AG04450 (cell line): ENCODE results near the gene TEKT5. TPM values are rescaled to one million over a fixed set of nuclear protein-coding genes. Genes with fewer than 3 reads are reported as not detected.

Experiments used
- CTCF ChIA-PET: fragments of 300-600, 350-600 bp; formaldehyde crosslinking; extraction: SDS; loops from one replicate; lab custom pipeline; 2022; ENCODE audit warnings: antibody characterized with exemption, inconsistent platforms; lab: Charles Lee
- POLR2A ChIA-PET: fragments of 350-600 bp; formaldehyde crosslinking; extraction: SDS; loops from one replicate; lab custom pipeline; 2021; ENCODE audit warnings: antibody characterized with exemption, inconsistent platforms; lab: Yijun Ruan, JAX
- DNase-seq: peaks from one replicate; pipeline ENCODE4 v3.0.0-alpha.2; 2011; ENCODE audit warnings: low read depth, low spot score
- H3K27ac ChIP-seq: one replicate; pipeline ENCODE4 v1.5.1; 2012; ENCODE audit warnings: low read depth, low read length, control low read depth
- H3K27me3 ChIP-seq: one replicate; pipeline ENCODE4 v1.6.0; 2012; ENCODE audit warnings: low read length; ENCODE audit not compliant: control insufficient read depth, insufficient read depth
- H3K4me3 ChIP-seq: 2 replicates; pipeline ENCODE4 v1.5.1; 2011; ENCODE audit warnings: mild to moderate bottlenecking, low read depth, low read length, control low read depth
- H3K9me3 ChIP-seq: 2 replicates; pipeline ENCODE4 v1.5.1; 2012; ENCODE audit warnings: low read length; ENCODE audit not compliant: control insufficient read depth, insufficient read depth
- CTCF ChIP-seq: IDR thresholded peaks from 2 replicates; pipeline ENCODE4 v1.5.1; 2011; ENCODE audit warnings: low read depth, low read length, control low read depth, inconsistent platforms
- polyA plus RNA-seq: library from polyadenylated mRNA; depleted of rRNA; stranded (reverse); fragments of >200 nt; gene quantifications from 2 replicates; pipeline ENCODE4 v1.2.3, GENCODE V29; 2011

TEKT5 gene
- polyA plus RNA-seq, 1 experiment, result 0.15 TPM

DNA sequence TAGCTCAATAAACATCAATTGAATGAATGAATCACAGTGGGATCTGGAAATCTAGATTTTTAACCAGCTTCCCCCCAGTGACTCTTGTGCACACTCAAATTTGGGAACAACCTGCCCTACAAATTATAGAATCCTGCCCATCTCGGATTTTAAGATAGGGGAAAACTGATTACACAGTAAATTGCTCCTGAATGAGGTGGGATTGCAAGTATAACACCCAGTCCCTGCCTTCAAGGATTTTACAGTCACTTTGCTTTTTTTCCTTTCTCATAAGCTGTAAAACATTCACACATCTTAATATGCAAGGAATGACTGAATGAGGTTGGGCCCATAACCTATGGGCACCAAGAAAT is 48.5 kb downstream of the TEKT5 start:
- no peak for DNase-seq
- POLR2A ChIA-PET, result no interaction called here
- Histone ChIP-seq H3K27me3 (peaks cover 7% of the 10 kb centered on the region), H3K27ac (no peak overlapping the region), H3K9me3 (peaks cover 1% of the 10 kb centered on the region; the same call in 1 of the 2 replicates), H3K4me3 (no peak overlapping the region)
- no peak for TF ChIP-seq CTCF
- CTCF ChIA-PET, result no interaction called here

GRCh38 chr16:10644092-10644491 is 50.6 kb downstream of the TEKT5 start:
- TF ChIP-seq CTCF, result no peak
- Histone ChIP-seq H3K9me3 (peaks cover 5% of the 10 kb centered on the region; the same call in 1 of the 2 replicates), H3K27me3 (peaks cover 7% of the 10 kb centered on the region), H3K4me3 (no peak overlapping the region), H3K27ac (no peak overlapping the region)
- no peak for DNase-seq
- POLR2A ChIA-PET, result interaction anchor here (0.6 kb wide), 1 partner anchor 127 kb away, joined by 6 read pairs; no protein-coding TSS in a partner anchor
- CTCF ChIA-PET, result interaction anchor here (1.0 kb wide), 1 partner anchor 24 kb away, joined by 3 read pairs; no protein-coding TSS in a partner anchor

- POLR2A ChIA-PET, result no interaction called here
- CTCF ChIA-PET, result no interaction called here
- peaks cover 7% of the 10 kb centered on the region for H3K27me3 ChIP-seq
- TF ChIP-seq CTCF, result no peak
- H3K27ac ChIP-seq, result no peak overlapping the region
- DNase-seq, result no peak
- H3K4me3 ChIP-seq, result no peak overlapping the region
- peaks cover 5% of the 10 kb centered on the region; the same call in 1 of the 2 replicates for H3K9me3 ChIP-seq
Observed at GRCh38 chr16:10642964-10643363, 51.8 kb downstream of the TEKT5 start.

DNA sequence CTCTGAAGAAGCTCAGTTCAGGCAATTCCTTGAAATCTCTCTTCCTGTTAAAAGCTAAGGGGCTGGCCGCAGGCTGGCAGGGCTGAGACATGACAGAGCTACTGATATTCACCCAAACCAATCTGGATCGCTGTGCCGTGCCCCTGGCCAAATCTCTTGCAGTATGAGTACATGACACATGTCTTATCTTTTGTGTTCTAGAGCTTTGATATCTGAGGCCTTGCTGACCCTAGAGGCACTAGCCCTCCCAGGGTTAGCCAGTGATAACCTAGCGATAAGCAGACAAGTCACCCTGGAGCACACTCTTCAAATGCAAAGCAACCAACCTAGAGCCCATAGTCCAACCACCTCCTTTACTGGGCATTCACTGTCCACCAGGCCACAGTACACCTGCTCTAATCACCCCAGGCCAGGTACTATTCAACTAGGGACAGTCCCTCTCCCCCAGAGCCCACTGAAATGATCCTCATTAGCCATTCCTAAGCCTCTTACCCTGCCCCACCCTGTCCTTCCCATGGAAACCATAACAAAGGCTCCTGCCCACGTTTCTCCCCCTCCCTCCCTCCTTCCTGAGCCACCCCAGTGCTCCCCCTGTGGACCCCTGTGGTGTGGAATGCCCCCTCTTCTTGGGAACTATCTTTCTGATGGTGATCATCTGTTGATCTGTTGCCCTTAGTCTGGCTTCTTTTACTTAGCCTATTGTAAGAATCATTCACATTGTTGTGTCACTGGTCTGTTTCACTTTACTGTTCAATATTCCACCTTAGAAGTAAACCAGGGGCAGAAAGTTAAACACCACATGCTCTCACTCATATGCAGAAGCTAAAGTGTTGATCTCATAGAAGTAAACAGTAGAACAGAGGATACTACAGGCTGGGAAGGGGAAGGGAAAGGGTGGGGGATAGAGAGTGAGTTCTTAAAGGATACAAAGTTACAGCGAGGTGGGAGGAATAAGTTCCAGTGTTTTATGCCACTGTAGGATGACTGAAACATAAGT is 52.5 kb downstream of the TEKT5 start:
- CTCF ChIA-PET, result no interaction called here
- TF ChIP-seq CTCF, result no peak
- no peak overlapping the region for H3K4me3 ChIP-seq
- POLR2A ChIA-PET, result no interaction called here
- peaks cover 7% of the 10 kb centered on the region for H3K27me3 ChIP-seq
- H3K27ac ChIP-seq, result no peak overlapping the region
- H3K9me3 ChIP-seq, result peaks cover 5% of the 10 kb centered on the region; the same call in 1 of the 2 replicates
- DNase-seq, result no peak

DNA sequence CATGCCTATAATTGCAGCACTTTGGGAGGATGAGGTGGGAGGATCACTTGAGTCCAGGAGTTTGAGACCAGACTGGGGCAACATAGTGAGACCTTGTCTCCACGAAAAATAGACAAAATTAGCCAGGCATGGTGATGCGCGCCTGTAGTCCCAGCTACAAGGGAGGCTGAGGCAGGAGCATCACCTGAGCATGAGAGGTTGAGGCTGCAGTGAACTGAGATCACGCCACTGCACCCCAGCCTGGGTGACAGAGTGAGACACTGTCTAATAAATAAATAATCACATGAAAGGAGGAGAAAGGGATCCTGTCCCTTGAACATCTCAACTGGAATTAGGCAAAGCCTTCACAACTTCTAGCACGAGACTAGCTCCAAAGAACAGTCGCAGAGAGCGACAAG is 53.2 kb downstream of the TEKT5 start:
- H3K4me3 ChIP-seq, result no peak overlapping the region
- ChIA-PET POLR2A (no interaction called here), CTCF (no interaction called here)
- no peak overlapping the region for H3K27ac ChIP-seq
- H3K27me3 ChIP-seq, result peaks cover 5% of the 10 kb centered on the region
- H3K9me3 ChIP-seq, result peaks cover 5% of the 10 kb centered on the region; the same call in 1 of the 2 replicates
- no peak for TF ChIP-seq CTCF
- DNase-seq, result no peak
